ENCODE measurements around the gene TNS2. TPM values are rescaled to one million over a fixed set of nuclear protein-coding genes. Genes with fewer than 3 reads are reported as not detected.

TNS2 gene
- total and polyA plus RNA-seq, 2 of the 13 experiments (the other 11 are each of a cell fraction or from before 2014, with no cell fraction given), result 8.9 to 20.4 TPM

DNA sequence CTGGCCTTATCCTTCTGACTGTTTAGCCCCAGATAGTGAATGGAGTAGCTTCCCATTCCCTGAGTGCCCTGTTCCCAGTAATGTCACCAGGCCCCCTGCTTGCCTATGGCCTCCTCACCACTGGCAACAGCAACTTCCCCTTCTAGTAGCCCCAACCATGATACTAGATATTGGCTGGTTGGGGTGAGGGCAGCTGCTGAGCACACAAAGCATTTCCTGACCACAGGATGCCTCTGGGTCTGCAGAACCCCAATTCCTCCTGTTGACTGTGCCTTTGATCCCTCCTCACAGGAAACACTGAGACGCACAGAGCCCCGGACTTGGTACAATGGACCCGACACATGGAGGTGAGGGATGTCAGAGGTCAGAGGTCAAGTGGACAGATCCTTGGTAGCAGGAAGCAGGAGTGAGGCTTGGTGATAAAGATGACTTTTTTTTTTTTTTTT is 54.0 kb downstream of the TNS2 start (continued):
- TF ChIP-seq CCDC6 (CRISPR knock-in tag; IDR thresholded peaks at IDR 0.05), result no peak
- TF ChIP-seq ZNF362 (CRISPR knock-in tag; IDR thresholded peaks at IDR 0.05; ENCODE audit: borderline replicate concordance), result peak; percentile 95
- no peak for TF ChIP-seq ZNF816 (CRISPR knock-in tag; IDR thresholded peaks at IDR 0.05; ENCODE audit: borderline replicate concordance)
- TF ChIP-seq, protein P1, sequence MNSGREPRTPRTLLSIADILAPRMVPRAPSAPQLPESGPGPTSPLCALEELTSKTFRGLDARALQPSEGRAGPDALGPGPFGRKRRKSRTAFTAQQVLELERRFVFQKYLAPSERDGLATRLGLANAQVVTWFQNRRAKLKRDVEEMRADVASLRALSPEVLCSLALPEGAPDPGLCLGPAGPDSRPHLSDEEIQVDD (CRISPR knock-in tag; IDR thresholded peaks at IDR 0.05; ENCODE audit: borderline replicate concordance), result no peak
- TF ChIP-seq, protein P2, sequence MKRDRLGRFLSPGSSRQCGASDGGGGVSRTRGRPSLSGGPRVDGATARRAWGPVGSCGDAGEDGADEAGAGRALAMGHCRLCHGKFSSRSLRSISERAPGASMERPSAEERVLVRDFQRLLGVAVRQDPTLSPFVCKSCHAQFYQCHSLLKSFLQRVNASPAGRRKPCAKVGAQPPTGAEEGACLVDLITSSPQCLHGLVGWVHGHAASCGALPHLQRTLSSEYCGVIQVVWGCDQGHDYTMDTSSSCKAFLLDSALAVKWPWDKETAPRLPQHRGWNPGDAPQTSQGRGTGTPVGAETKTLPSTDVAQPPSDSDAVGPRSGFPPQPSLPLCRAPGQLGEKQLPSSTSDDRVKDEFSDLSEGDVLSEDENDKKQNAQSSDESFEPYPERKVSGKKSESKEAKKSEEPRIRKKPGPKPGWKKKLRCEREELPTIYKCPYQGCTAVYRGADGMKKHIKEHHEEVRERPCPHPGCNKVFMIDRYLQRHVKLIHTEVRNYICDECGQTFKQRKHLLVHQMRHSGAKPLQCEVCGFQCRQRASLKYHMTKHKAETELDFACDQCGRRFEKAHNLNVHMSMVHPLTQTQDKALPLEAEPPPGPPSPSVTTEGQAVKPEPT (CRISPR knock-in tag; IDR thresholded peaks at IDR 0.05; ENCODE audit: low read depth), result no peak
- no peak for TF ChIP-seq ZFP82 (CRISPR knock-in tag; IDR thresholded peaks at IDR 0.05; ENCODE audit: borderline replicate concordance)
- TF ChIP-seq PAX8 (CRISPR knock-in tag; IDR thresholded peaks at IDR 0.05; ENCODE audit: borderline replicate concordance), result no peak
- TF ChIP-seq, protein P3, sequence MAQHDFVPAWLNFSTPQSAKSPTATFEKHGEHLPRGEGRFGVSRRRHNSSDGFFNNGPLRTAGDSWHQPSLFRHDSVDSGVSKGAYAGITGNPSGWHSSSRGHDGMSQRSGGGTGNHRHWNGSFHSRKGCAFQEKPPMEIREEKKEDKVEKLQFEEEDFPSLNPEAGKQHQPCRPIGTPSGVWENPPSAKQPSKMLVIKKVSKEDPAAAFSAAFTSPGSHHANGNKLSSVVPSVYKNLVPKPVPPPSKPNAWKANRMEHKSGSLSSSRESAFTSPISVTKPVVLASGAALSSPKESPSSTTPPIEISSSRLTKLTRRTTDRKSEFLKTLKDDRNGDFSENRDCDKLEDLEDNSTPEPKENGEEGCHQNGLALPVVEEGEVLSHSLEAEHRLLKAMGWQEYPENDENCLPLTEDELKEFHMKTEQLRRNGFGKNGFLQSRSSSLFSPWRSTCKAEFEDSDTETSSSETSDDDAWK (CRISPR knock-in tag; IDR thresholded peaks at IDR 0.05), result no peak
- no peak for TF ChIP-seq KLF13 (CRISPR knock-in tag; IDR thresholded peaks at IDR 0.05)
- TF ChIP-seq, protein P4, sequence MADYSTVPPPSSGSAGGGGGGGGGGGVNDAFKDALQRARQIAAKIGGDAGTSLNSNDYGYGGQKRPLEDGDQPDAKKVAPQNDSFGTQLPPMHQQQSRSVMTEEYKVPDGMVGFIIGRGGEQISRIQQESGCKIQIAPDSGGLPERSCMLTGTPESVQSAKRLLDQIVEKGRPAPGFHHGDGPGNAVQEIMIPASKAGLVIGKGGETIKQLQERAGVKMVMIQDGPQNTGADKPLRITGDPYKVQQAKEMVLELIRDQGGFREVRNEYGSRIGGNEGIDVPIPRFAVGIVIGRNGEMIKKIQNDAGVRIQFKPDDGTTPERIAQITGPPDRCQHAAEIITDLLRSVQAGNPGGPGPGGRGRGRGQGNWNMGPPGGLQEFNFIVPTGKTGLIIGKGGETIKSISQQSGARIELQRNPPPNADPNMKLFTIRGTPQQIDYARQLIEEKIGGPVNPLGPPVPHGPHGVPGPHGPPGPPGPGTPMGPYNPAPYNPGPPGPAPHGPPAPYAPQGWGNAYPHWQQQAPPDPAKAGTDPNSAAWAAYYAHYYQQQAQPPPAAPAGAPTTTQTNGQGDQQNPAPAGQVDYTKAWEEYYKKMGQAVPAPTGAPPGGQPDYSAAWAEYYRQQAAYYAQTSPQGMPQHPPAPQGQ (CRISPR knock-in tag; IDR thresholded peaks at IDR 0.05; ENCODE audit: borderline replicate concordance), result no peak
- TF ChIP-seq DNMT1 (CRISPR knock-in tag; IDR thresholded peaks at IDR 0.05), result no peak
- TF ChIP-seq ZNF605 (CRISPR knock-in tag; IDR thresholded peaks at IDR 0.05), result no peak; the same call in 1 of the 2 replicates
- no peak for TF ChIP-seq ZNF331 (CRISPR knock-in tag; IDR thresholded peaks at IDR 0.05)
- no peak for TF ChIP-seq PHF5A (CRISPR knock-in tag; IDR thresholded peaks at IDR 0.05; ENCODE audit: low read depth, unreplicated experiment)
- no peak for TF ChIP-seq ZNF12 (CRISPR knock-in tag; IDR thresholded peaks at IDR 0.05)
- no peak for TF ChIP-seq THAP8 (CRISPR knock-in tag; IDR thresholded peaks at IDR 0.05; ENCODE audit: borderline replicate concordance)
- no peak for TF ChIP-seq DNMT3B (CRISPR knock-in tag; conservative IDR thresholded peaks at IDR 0.05)
- no peak for TF ChIP-seq DR1 (CRISPR knock-in tag; IDR thresholded peaks at IDR 0.05)
- peak; percentile 97 for TF ChIP-seq NR2C2 (CRISPR knock-in tag; IDR thresholded peaks at IDR 0.05; ENCODE audit: borderline replicate concordance)
- peak; percentile 27; the same call in 1 of the 2 replicates for TF ChIP-seq MEIS2 (CRISPR knock-in tag; IDR thresholded peaks at IDR 0.05)

Data from HepG2 (cell line).